SK-N-SH (cell line): ENCODE results near the gene IL27RA. TPM values are rescaled to one million over a fixed set of nuclear protein-coding genes. Genes with fewer than 3 reads are reported as not detected.
A peak's percentile ranks its signal among the peaks of the same experiment; 100 is the strongest.

Experiments used
- CTCF ChIA-PET: fragments of 300-600, 350-600 bp; formaldehyde crosslinking; extraction: SDS; loops from one replicate; lab custom pipeline; 2021; lab: Yijun Ruan, JAX
- POLR2A ChIA-PET: fragments of 350-600 bp; sonication (Branson Sonifier 250); formaldehyde crosslinking; extraction: SDS; loops from one replicate; lab custom pipeline; 2020; ENCODE audit warnings: antibody characterized with exemption, inconsistent platforms; lab: Yijun Ruan, JAX
- DNase-seq: peaks from one replicate; pipeline ENCODE4 v3.0.0; 2012
- H2AFZ ChIP-seq: fragments of 200-600 bp; sonication (generic); 2 replicates; pipeline ENCODE4 v1.8.1; 2016; ENCODE audit warnings: antibody characterized with exemption, mild to moderate bottlenecking, low read depth
- H3F3A ChIP-seq: fragments of 200-600 bp; sonication (generic); replicated peaks from 2 replicates; pipeline ENCODE3; 2016; ENCODE audit warnings: antibody characterized with exemption, mild to moderate bottlenecking; ENCODE audit not compliant: insufficient read depth
- H3K27ac ChIP-seq, 2 experiments: fragments of 200-500 bp in 1 of 2; fragments of 200-600 bp in 1 of 2; sonication (Bioruptor generic) in 1 of 2; sonication (generic), shearing (Covaris generic) in 1 of 2; 2 replicates each; pipeline versions ENCODE4 v1.5.1 to v1.6.1; 2014 to 2016; ENCODE audit warnings: low read depth in 2 of 2, inconsistent platforms in 1 of 2, low read length in 1 of 2, mild to moderate bottlenecking in 1 of 2, mixed read lengths in 1 of 2
- H3K27me3 ChIP-seq: fragments of 200-600 bp; sonication (generic), shearing (Covaris generic); 2 replicates; pipeline ENCODE4 v1.6.1; 2016; ENCODE audit warnings: mixed run types; ENCODE audit not compliant: insufficient read depth
- H3K36me3 ChIP-seq, 2 experiments: fragments of 200-500 bp in 1 of 2; fragments of 200-600 bp in 1 of 2; sonication (Bioruptor generic) in 1 of 2; sonication (generic) in 1 of 2; replicated peaks in 1 of 2; 2 replicates each; pipeline versions ENCODE3 to v1.5.1; 2014 to 2016; ENCODE audit warnings: low read length in 1 of 2, mild to moderate bottlenecking in 1 of 2; ENCODE audit not compliant: insufficient read depth in 2 of 2, control insufficient read depth in 1 of 2
- H3K4me1 ChIP-seq, 2 experiments: fragments of 200-500 bp in 1 of 2; fragments of 200-600 bp in 1 of 2; sonication (Bioruptor generic) in 1 of 2; sonication (generic), shearing (Covaris generic) in 1 of 2; 2 replicates each; pipeline versions ENCODE4 v1.5.1 to v1.6.1; 2014 to 2016; ENCODE audit warnings: low read depth in 1 of 2, low read length in 1 of 2, mixed run types in 1 of 2; ENCODE audit not compliant: insufficient read depth in 2 of 2, control insufficient read depth in 1 of 2
- H3K4me2 ChIP-seq: fragments of 200-600 bp; sonication (generic), shearing (Covaris generic); 2 replicates; pipeline ENCODE4 v1.6.1; 2017; ENCODE audit warnings: mixed run types
- H3K4me3 ChIP-seq, 2 experiments: fragments of 200-500 bp in 1 of 2; fragments of 200-600 bp in 1 of 2; sonication (Bioruptor generic) in 1 of 2; sonication (generic), shearing (Covaris generic) in 1 of 2; 2 replicates each; pipeline versions ENCODE4 v1.5.1 to v1.8.1; 2014 to 2016; ENCODE audit warnings: low read depth in 2 of 2, inconsistent platforms in 1 of 2, low read length in 1 of 2, mild to moderate bottlenecking in 1 of 2, mixed read lengths in 1 of 2, moderate library complexity in 1 of 2
- H3K79me2 ChIP-seq: fragments of 200-600 bp; sonication (generic); 2 replicates; pipeline ENCODE4 v1.8.1; 2017; ENCODE audit warnings: mild to moderate bottlenecking; ENCODE audit not compliant: insufficient read depth
- H3K9ac ChIP-seq: fragments of 200-600 bp; sonication (generic); 2 replicates; pipeline ENCODE4 v1.6.1; 2017; ENCODE audit warnings: mixed run types
- H3K9me2 ChIP-seq: fragments of 200-600 bp; sonication (generic); 2 replicates; pipeline ENCODE4 v1.6.1; 2017; ENCODE audit warnings: mixed run types
- H3K9me3 ChIP-seq: fragments of 200-600 bp; sonication (generic); 2 replicates; pipeline ENCODE4 v1.6.1; 2017; ENCODE audit warnings: mixed run types, mild to moderate bottlenecking, moderate library complexity
- H4K20me1 ChIP-seq: fragments of 200-600 bp; sonication (generic); 2 replicates; pipeline ENCODE4 v1.6.1; 2017; ENCODE audit warnings: mild to moderate bottlenecking, mixed run types; ENCODE audit not compliant: insufficient read depth
- CHD2 ChIP-seq: fragments of 150-350 bp; IDR thresholded peaks from 2 replicates; pipeline ENCODE4 v1.6.1; 2018; ENCODE audit warnings: low read length; ENCODE audit not compliant: partially characterized antibody
- FOXJ3 ChIP-seq: sonication (generic); formaldehyde crosslinking; IDR thresholded peaks from 2 replicates; pipeline ENCODE4 v1.5.1; 2020; ENCODE audit warnings: mild to moderate bottlenecking, missing genetic modification reagents
- FOXM1 ChIP-seq: IDR thresholded peaks from 2 replicates; pipeline ENCODE4 v1.4.0; 2012; ENCODE audit warnings: low read depth, mild to moderate bottlenecking
- JUND ChIP-seq: IDR thresholded peaks from 2 replicates; pipeline ENCODE4 v1.4.0; 2012
- MAX ChIP-seq: IDR thresholded peaks from 2 replicates; pipeline ENCODE4 v1.4.0; 2012; ENCODE audit warnings: low read depth
- MEF2A ChIP-seq: IDR thresholded peaks from 2 replicates; pipeline ENCODE4 v1.4.0; 2012; ENCODE audit warnings: low read depth, borderline replicate concordance
- MXI1 ChIP-seq: IDR thresholded peaks from 2 replicates; pipeline ENCODE4 v1.6.1; 2012; ENCODE audit warnings: mild to moderate bottlenecking, low read depth, low read length, improper control_type of control experiment
- POLR2AphosphoS5 ChIP-seq: IDR thresholded peaks from 2 replicates; pipeline ENCODE4 v1.6.1; 2012; ENCODE audit warnings: low read depth, low read length
- RAD21 ChIP-seq: IDR thresholded peaks from 2 replicates; pipeline ENCODE4 v1.6.1; 2012; ENCODE audit warnings: mild to moderate bottlenecking, low read length
- SMC3 ChIP-seq: IDR thresholded peaks from 2 replicates; pipeline ENCODE4 v1.6.1; 2012; ENCODE audit warnings: low read depth, low read length, improper control_type of control experiment
- USF2 ChIP-seq: fragments of 150-350 bp; IDR thresholded peaks from 2 replicates; pipeline ENCODE4 v1.6.1; 2017; ENCODE audit warnings: antibody characterized with exemption, low read length, low read depth, borderline replicate concordance
- WGBS: methylation state at CpG from one replicate; pipeline ENCODE4 v1.1.6; 2017; ENCODE audit warnings: low lambda C conversion rate; 5-methylcytosine and 5-hydroxymethylcytosine counted together
- polyA plus RNA-seq, 3 experiments: library from polyadenylated mRNA; depleted of rRNA; stranded (reverse); fragments of >200 nt; gene quantifications; 2 replicates each; pipeline ENCODE4 v1.2.3, GENCODE V29; 2012
- TF ChIP-seq, protein P1 (sequence below): fragments of 150-350 bp; IDR thresholded peaks from 2 replicates; pipeline ENCODE4 v1.6.1; 2016; ENCODE audit warnings: mild to moderate bottlenecking, low read depth, low read length

Gene IL27RA
- polyA plus RNA-seq, 1 of the 3 experiments (the other 2 are of a cell fraction) = 9.3 TPM

DNA sequence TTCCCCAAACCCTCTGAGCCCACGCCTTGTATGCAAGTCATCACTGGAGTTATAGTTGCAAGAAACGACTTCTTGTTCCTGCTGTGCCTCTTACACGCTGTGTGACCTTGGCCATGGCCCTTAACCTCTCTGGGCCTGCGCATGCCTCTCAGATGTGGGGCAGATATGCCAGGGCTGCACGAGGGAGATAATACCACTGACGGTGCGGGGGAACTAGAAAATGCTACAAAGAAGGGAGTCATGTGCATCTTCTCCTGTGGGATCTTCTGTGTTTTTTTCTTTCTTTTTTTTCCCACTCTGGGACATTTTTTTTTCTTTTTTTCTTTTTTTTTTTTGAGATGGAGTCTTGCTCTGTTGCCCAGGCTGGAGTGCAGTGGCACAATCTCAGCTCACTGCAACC, 63.3 kb downstream of the IL27RA start:
- POLR2A ChIA-PET = interaction anchor here (0.9 kb wide), 1 partner anchor 42 kb away, joined by 4 read pairs; the partner anchor contains the start of gene ASF1B
- 93% methylated on average over 7 of the region's 7 CpGs for WGBS
- Histone ChIP-seq H3K79me2 (no peaks in the 10 kb centered on the region), H3K9ac (no peak overlapping the region), H3K4me2 (no peak overlapping the region), H3K9me2 (no peaks in the 10 kb centered on the region), H2AFZ (no peak overlapping the region), H3K36me3 (peaks cover 4 to 10% of the 10 kb centered on the region in 2 experiments), H4K20me1 (no peaks in the 10 kb centered on the region), H3K4me1 (peaks cover 0 to 5% of the 10 kb centered on the region in 2 experiments; a peak in 1 of 4 replicates), H3F3A (peaks cover 9% of the 10 kb centered on the region), H3K27me3 (no peaks in the 10 kb centered on the region), H3K27ac (no peak overlapping the region), H3K4me3 (no peak overlapping the region), H3K9me3 (peaks cover 8% of the 10 kb centered on the region; the same call in 1 of the 2 replicates)
- no peak for TF ChIP-seq POLR2AphosphoS5
- no peak for TF ChIP-seq JUND
- no peak for TF ChIP-seq MXI1
- TF ChIP-seq CHD2 = no peak
- TF ChIP-seq USF2 = no peak
- CTCF ChIA-PET = interaction anchor here (0.9 to 1.5 kb wide), 2 partner anchors 19 to 47 kb away, joined by 3 read pairs; no protein-coding TSS in a partner anchor
- no peak for DNase-seq

GRCh38 chr19:14096272-14096992, 64.9 kb downstream of the IL27RA start:
- Histone ChIP-seq H3K79me2 (no peaks in the 10 kb centered on the region), H3K4me1 (peaks cover 0 to 5% of the 10 kb centered on the region in 2 experiments; a peak in 1 of 4 replicates), H3K36me3 (peaks cover 11 to 13% of the 10 kb centered on the region in 2 experiments), H3K9me2 (no peaks in the 10 kb centered on the region), H3F3A (peaks cover 8% of the 10 kb centered on the region), H3K4me2 (no peak overlapping the region), H2AFZ (no peak overlapping the region), H3K27ac (no peak overlapping the region), H3K9me3 (peaks cover 8% of the 10 kb centered on the region; the same call in 1 of the 2 replicates), H3K27me3 (no peaks in the 10 kb centered on the region), H3K9ac (no peak overlapping the region), H4K20me1 (no peaks in the 10 kb centered on the region), H3K4me3 (no peak overlapping the region)
- ChIA-PET CTCF (interaction anchor here (0.6 to 1.2 kb wide), 3 partner anchors 37 to 384 kb away, joined by 3 to 4 read pairs (median 3); no protein-coding TSS in a partner anchor), POLR2A (no interaction called here)
- DNase-seq = no peak
- 92% methylated on average over 10 of the region's 11 CpGs for WGBS
- TF ChIP-seq RAD21 = 0 out of 2 replicates have a peak, but pooled peaks have one; percentile 8
- no peak for TF ChIP-seq FOXJ3 (CRISPR knock-in tag)
- TF ChIP-seq MEF2A = no peak
- no peak for TF ChIP-seq FOXM1

DNA sequence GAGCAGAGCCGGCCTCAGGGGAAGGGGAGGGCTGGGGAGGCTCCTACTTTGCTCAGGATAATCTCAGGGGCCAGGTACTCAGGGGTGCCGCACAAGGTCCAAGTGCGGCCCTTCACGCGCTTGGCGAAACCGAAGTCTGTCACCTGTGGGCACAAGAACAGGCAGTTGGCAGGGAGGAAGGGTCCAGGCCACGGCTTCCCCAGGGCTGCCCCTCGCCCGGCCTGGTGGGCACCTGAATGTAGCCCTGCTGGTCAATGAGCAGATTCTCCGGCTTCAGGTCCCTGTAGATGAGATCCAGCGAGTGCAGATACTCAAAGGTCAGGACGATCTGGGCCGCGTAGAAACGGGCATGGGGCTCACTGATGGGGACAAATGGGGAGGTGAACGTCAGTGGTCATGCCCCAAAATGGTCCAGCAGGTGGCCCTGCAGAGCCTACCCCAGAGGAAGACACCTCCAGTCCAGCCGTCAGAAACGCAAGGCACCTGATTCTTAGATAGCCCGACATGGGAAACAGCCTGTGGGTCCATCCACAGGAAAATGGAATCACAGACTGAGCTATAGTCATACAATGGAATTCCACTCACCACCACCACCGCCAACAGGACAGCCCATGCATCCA, 66.1 kb downstream of the IL27RA start:
- Histone ChIP-seq H3K9me2 (no peaks in the 10 kb centered on the region), H3K9me3 (peaks cover 8% of the 10 kb centered on the region; the same call in 1 of the 2 replicates), H3K4me1 (no peaks in the 10 kb centered on the region), H4K20me1 (no peaks in the 10 kb centered on the region), H3F3A (peaks cover 4% of the 10 kb centered on the region), H3K9ac (no peak overlapping the region), H3K27ac (no peak overlapping the region), H3K79me2 (no peaks in the 10 kb centered on the region), H3K4me3 (no peak overlapping the region), H3K27me3 (no peaks in the 10 kb centered on the region), H2AFZ (no peak overlapping the region), H3K4me2 (no peak overlapping the region), H3K36me3 (peaks cover 11 to 15% of the 10 kb centered on the region in 2 experiments)
- POLR2A ChIA-PET = no interaction called here
- TF ChIP-seq SMC3 (peak; percentile 19; the same call in 1 of the 2 replicates), MAX (no peak), USF2 (no peak)
- TF ChIP-seq, protein P1, sequence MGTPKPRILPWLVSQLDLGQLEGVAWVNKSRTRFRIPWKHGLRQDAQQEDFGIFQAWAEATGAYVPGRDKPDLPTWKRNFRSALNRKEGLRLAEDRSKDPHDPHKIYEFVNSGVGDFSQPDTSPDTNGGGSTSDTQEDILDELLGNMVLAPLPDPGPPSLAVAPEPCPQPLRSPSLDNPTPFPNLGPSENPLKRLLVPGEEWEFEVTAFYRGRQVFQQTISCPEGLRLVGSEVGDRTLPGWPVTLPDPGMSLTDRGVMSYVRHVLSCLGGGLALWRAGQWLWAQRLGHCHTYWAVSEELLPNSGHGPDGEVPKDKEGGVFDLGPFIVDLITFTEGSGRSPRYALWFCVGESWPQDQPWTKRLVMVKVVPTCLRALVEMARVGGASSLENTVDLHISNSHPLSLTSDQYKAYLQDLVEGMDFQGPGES = no peak
- 93% methylated on average over 13 of the region's 21 CpGs for WGBS
- CTCF ChIA-PET = no interaction called here
- DNase-seq = no peak
